Kidney epithelial cell (primary cell): ENCODE results near the gene SORCS2. TPM values are rescaled to one million over a fixed set of nuclear protein-coding genes. Genes with fewer than 3 reads are reported as not detected.
"Not testable (repeated sequence)": the region's sequence is repeated elsewhere in the genome, so short reads cannot be mapped to it uniquely, and the experiment has no call there.

Experiments
- DNase-seq: peaks from one replicate; pipeline ENCODE4 v3.0.0-alpha.2; 2010; ENCODE audit warnings: low read depth
- H3K27me3 ChIP-seq: 2 replicates; pipeline ENCODE4 v1.6.0; 2011; ENCODE audit warnings: low read length; ENCODE audit not compliant: control insufficient read depth, insufficient read depth
- H3K36me3 ChIP-seq: 2 replicates; pipeline ENCODE4 v1.5.1; 2011; ENCODE audit warnings: low read length; ENCODE audit not compliant: control insufficient read depth, insufficient read depth
- H3K4me3 ChIP-seq: 2 replicates; pipeline ENCODE4 v1.5.1; 2011; ENCODE audit warnings: low read depth, mild to moderate bottlenecking, control low read depth, low read length
- CTCF ChIP-seq: IDR thresholded peaks from 2 replicates; pipeline ENCODE4 v1.5.1; 2011; ENCODE audit warnings: mild to moderate bottlenecking, moderate library complexity, low read length, control low read depth, inconsistent platforms; ENCODE audit not compliant: insufficient read depth, poor library complexity, severe bottlenecking
- total RNA-seq: library from RNA; depleted of rRNA; stranded (reverse); fragments of >200 nt; gene quantifications from 2 replicates; pipeline ENCODE4 v1.2.3, GENCODE V29; 2015

SORCS2 gene
- total RNA-seq, 1 donor from 2014 or later, result 1.4 TPM

DNA sequence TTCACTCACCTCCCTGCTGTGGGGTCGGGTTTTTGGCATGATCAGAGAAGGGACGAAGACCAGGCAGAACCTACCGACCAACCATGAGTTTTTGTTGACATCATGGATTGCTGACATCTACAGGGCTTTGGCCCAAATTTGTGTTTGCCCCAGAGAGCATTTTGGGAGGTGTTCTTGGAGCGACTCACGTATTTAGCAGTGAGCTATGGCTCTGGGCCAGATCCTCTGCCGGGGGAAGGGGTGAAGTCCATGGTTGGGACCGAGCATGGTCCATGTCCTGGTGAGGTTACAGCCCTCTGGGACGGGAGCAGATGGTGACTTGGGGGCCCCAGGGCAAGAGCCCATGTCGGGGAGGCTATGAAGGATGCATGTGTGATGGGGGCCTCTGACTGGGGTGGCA lies 17.4 kb downstream of the SORCS2 start:
- no peak overlapping the region for H3K4me3 ChIP-seq

GRCh38 chr4:7210824-7211223 lies 18.5 kb downstream of the SORCS2 start:
- H3K36me3 ChIP-seq, result no peaks in the 10 kb centered on the region
- DNase-seq, result peak; percentile 81
- no peak overlapping the region for H3K4me3 ChIP-seq
- H3K27me3 ChIP-seq, result no peaks in the 10 kb centered on the region
- TF ChIP-seq CTCF, result no peak

More for the DNA sequence above, 17.4 kb downstream of the SORCS2 start:
- H3K36me3 ChIP-seq, result no peaks in the 10 kb centered on the region
- DNase-seq, result no peak
- no peaks in the 10 kb centered on the region for H3K27me3 ChIP-seq
- TF ChIP-seq CTCF, result no peak

GRCh38 chr4:7212101-7212674 lies 19.9 kb downstream of the SORCS2 start:
- H3K4me3 ChIP-seq, result no peak overlapping the region
- no peak for TF ChIP-seq CTCF

GRCh38 chr4:7212921-7213320 lies 20.6 kb downstream of the SORCS2 start:
- no peaks in the 10 kb centered on the region for H3K36me3 ChIP-seq
- H3K4me3 ChIP-seq, result no peak overlapping the region
- DNase-seq, result no peak
- TF ChIP-seq CTCF, result no peak
- H3K27me3 ChIP-seq, result no peaks in the 10 kb centered on the region

More at GRCh38 chr4:7212101-7212674, 19.9 kb downstream of the SORCS2 start:
- Histone ChIP-seq H3K36me3 (no peaks in the 10 kb centered on the region), H3K27me3 (no peaks in the 10 kb centered on the region)
- no peak for DNase-seq

DNA sequence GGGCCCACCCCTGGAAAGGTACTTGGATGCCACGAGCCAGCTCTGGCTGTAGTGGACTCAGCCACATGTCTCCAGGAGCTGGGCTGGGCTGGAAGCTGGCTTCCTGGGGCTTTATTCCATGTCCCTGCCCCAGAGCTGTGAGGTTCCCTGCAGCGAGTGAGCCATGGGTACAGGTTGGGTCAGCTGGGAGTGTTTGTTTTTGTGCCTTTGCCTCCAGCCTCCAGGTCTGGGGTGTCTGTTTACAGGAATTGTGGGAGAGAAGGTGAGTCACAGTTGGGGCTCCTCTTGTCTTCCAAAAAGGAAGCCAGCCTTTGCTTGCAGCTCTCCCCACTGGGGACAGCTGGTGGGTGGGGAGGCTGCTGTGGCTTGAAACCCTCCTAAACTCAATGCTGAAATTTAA lies 21.5 kb downstream of the SORCS2 start:
- H3K36me3 ChIP-seq, result no peaks in the 10 kb centered on the region
- H3K27me3 ChIP-seq, result no peaks in the 10 kb centered on the region
- TF ChIP-seq CTCF, result no peak
- no peak for DNase-seq
- no peak overlapping the region for H3K4me3 ChIP-seq

- no peak for TF ChIP-seq CTCF
- DNase-seq, result no peak
- H3K4me3 ChIP-seq, result no peak overlapping the region
- no peaks in the 10 kb centered on the region for H3K36me3 ChIP-seq
- no peaks in the 10 kb centered on the region for H3K27me3 ChIP-seq
These were observed 22.0 kb downstream of the SORCS2 start for GRCh38 chr4:7214359-7214758.

DNA sequence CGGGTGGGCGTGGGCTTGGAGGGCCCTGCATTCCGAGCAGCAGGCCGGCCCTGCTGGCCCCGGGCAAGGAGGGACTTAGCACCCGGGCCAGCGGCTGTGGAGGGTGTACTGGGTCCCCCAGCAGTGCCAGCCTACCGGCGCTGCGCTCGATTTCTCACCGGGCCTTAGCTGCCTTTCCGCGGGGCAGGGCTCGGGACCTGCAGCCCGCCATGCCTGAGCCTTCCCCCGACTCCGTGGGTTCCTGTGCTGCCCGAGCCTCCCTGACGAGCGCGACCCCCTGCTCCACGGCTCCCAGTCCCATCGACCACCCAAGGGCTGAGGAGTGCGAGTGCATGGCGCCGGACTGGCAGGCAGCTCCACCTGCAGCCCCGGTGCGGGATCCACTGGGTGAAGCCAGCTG lies 22.8 kb downstream of the SORCS2 start:
- not testable (repeated sequence) for H3K4me3 ChIP-seq, H3K36me3 ChIP-seq, DNase-seq, H3K27me3 ChIP-seq
